ENCODE data around the gene CA7. TPM values are rescaled to one million over a fixed set of nuclear protein-coding genes. Genes with fewer than 3 reads are reported as not detected.

The CA7 gene
- total RNA-seq, 4 donors from 2014 or later, result not detected

DNA sequence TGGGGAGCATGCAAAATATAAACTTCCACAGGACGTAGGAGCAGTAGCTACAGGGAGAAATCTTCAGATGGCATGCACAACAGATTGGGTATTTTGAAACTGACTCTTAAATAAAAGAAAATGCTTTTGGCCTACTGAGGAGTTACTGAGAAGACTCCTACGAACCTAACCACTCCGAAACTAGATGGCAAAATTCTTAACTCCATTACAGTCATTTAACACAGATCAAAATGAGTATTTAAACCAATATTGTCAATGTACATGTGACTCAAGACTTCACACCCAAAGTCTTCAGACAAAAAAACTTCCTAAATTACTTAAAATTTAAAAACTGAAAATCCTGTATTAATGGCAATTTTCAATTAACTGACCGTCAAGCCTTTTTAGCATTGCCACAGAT, 34.4 kb upstream of the CA7 start:
- no peak for TF ChIP-seq POLR2A (IDR thresholded peaks at IDR 0.05)
- TF ChIP-seq, protein P1, sequence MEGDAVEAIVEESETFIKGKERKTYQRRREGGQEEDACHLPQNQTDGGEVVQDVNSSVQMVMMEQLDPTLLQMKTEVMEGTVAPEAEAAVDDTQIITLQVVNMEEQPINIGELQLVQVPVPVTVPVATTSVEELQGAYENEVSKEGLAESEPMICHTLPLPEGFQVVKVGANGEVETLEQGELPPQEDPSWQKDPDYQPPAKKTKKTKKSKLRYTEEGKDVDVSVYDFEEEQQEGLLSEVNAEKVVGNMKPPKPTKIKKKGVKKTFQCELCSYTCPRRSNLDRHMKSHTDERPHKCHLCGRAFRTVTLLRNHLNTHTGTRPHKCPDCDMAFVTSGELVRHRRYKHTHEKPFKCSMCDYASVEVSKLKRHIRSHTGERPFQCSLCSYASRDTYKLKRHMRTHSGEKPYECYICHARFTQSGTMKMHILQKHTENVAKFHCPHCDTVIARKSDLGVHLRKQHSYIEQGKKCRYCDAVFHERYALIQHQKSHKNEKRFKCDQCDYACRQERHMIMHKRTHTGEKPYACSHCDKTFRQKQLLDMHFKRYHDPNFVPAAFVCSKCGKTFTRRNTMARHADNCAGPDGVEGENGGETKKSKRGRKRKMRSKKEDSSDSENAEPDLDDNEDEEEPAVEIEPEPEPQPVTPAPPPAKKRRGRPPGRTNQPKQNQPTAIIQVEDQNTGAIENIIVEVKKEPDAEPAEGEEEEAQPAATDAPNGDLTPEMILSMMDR (IDR thresholded peaks at IDR 0.05), result no peak
- intact Hi-C loops (cut with DNase I; ENCODE audit: low total_unique reads), result no loop called here
- no peaks in the 10 kb centered on the region for H3K27me3 ChIP-seq
- H3K27ac ChIP-seq, result no peak overlapping the region
- H3K36me3 ChIP-seq, result no peaks in the 10 kb centered on the region
- no peaks in the 10 kb centered on the region for H3K9me3 ChIP-seq
- no peaks in the 10 kb centered on the region for H3K4me1 ChIP-seq
- DNase-seq, result no peak
- H3K4me3 ChIP-seq, result no peak overlapping the region

GRCh38 chr16:66810391-66810790, 33.8 kb upstream of the CA7 start:
- TF ChIP-seq, protein P1 (IDR thresholded peaks at IDR 0.05), result no peak
- no peak for TF ChIP-seq POLR2A (IDR thresholded peaks at IDR 0.05)
- DNase-seq, result no peak
- intact Hi-C loops (cut with DNase I; ENCODE audit: low total_unique reads), result no loop called here
- Histone ChIP-seq H3K9me3 (no peaks in the 10 kb centered on the region), H3K36me3 (no peaks in the 10 kb centered on the region), H3K4me3 (no peak overlapping the region), H3K27me3 (no peaks in the 10 kb centered on the region), H3K27ac (no peak overlapping the region), H3K4me1 (no peaks in the 10 kb centered on the region)

- Histone ChIP-seq H3K27me3 (no peaks in the 10 kb centered on the region), H3K27ac (no peak overlapping the region), H3K9me3 (no peaks in the 10 kb centered on the region), H3K36me3 (no peaks in the 10 kb centered on the region), H3K4me1 (no peaks in the 10 kb centered on the region), H3K4me3 (no peak overlapping the region)
- intact Hi-C loops (cut with DNase I; ENCODE audit: low total_unique reads), result no loop called here
- TF ChIP-seq POLR2A (IDR thresholded peaks at IDR 0.05), result no peak
- TF ChIP-seq, protein P1 (IDR thresholded peaks at IDR 0.05), result no peak
- no peak for DNase-seq
Observed at GRCh38 chr16:66811043-66811442, 33.2 kb upstream of the CA7 start.

GRCh38 chr16:66814734-66815133, 29.5 kb upstream of the CA7 start:
- H3K36me3 ChIP-seq, result no peaks in the 10 kb centered on the region
- H3K9me3 ChIP-seq, result no peaks in the 10 kb centered on the region
- intact Hi-C loops (cut with DNase I; ENCODE audit: low total_unique reads), result no loop called here
- TF ChIP-seq, protein P1 (IDR thresholded peaks at IDR 0.05), result no peak
- no peak for TF ChIP-seq POLR2A (IDR thresholded peaks at IDR 0.05)
- H3K27me3 ChIP-seq, result no peaks in the 10 kb centered on the region
- no peaks in the 10 kb centered on the region for H3K4me1 ChIP-seq
- no peak for DNase-seq
- H3K27ac ChIP-seq, result no peak overlapping the region
- H3K4me3 ChIP-seq, result no peak overlapping the region

- intact Hi-C loops (cut with DNase I; ENCODE audit: low total_unique reads), result no loop called here
Observed at GRCh38 chr16:66824006-66824405, 20.2 kb upstream of the CA7 start.

More at GRCh38 chr16:66824006-66824405, 20.2 kb upstream of the CA7 start:
- H3K27ac ChIP-seq, result no peak overlapping the region
- H3K36me3 ChIP-seq, result no peaks in the 10 kb centered on the region
- H3K9me3 ChIP-seq, result no peaks in the 10 kb centered on the region
- H3K4me1 ChIP-seq, result peaks cover 0 to 2% of the 10 kb centered on the region in 2 donors
- no peaks in the 10 kb centered on the region for H3K27me3 ChIP-seq
- TF ChIP-seq, protein P1 (IDR thresholded peaks at IDR 0.05), result no peak
- no peak for TF ChIP-seq POLR2A (IDR thresholded peaks at IDR 0.05)
- no peak for DNase-seq
- no peak overlapping the region for H3K4me3 ChIP-seq

Measured in uterus (tissue), 4 donors.